NCI-H1694 (cell line): Measurements from ENCODE around the gene OLIG2.

Source experiments
- DNase-seq: peaks from one replicate; lab custom pipeline; 2025; lab: John Stamatoyannopoulos, UW

OLIG2 gene

DNA sequence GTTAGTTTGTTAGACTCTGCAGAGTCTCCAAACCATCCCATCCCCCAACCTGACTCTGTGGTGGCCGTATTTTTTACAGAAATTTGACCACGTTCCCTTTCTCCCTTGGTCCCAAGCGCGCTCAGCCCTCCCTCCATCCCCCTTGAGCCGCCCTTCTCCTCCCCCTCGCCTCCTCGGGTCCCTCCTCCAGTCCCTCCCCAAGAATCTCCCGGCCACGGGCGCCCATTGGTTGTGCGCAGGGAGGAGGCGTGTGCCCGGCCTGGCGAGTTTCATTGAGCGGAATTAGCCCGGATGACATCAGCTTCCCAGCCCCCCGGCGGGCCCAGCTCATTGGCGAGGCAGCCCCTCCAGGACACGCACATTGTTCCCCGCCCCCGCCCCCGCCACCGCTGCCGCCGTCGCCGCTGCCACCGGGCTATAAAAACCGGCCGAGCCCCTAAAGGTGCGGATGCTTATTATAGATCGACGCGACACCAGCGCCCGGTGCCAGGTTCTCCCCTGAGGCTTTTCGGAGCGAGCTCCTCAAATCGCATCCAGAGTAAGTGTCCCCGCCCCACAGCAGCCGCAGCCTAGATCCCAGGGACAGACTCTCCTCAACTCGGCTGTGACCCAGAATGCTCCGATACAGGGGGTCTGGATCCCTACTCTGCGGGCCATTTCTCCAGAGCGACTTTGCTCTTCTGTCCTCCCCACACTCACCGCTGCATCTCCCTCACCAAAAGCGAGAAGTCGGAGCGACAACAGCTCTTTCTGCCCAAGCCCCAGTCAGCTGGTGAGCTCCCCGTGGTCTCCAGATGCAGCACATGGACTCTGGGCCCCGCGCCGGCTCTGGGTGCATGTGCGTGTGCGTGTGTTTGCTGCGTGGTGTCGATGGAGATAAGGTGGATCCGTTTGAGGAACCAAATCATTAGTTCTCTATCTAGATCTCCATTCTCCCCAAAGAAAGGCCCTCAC is at the start of gene OLIG2:
Gene OLIG2 (plus strand): TSS at position 447 of the 954 bp plus-strand sequence. CDS start 928 bp downstream, outside the sequence.
- DNase-seq = peak; percentile 62

DNA sequence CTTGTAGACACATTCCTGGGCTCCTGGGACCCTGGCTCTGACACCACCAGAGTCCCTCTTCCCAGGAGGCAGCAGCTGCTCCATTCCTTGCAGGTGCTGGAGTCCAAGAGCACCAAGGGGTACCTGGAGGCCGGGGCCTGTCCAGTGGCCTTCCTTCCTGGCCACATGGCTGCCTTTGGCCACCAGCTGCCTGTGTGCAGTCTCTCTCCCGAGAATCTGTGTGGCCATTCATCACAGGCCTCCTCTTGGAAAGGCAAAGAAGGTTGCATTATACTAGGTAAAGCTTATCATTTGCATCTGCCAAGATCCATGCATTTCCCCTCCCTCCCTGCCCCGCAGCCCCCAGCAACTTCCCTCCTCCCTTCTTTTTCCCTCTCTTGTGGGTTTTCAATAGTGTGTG is 48.9 kb upstream of the OLIG2 start:
- no peak for DNase-seq

DNA sequence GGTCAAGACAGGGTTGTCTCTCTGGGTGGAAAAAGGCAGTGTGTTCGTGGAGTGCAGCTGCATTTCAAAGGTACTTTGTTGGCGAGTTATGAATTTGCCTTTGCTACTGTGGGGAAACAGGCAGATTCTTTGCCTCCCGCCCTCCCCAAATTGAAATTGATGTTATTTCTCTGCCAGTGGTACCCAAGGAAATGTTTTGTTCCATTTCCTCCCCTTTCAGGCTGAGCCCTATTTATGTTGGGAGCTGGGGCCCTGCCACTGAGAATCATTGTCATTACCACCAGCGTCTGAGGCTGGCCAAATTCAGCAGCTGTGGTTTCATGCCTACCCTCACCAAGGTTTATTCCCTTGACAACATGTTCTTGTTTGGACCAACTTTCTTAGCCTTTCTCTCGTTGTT is 48.5 kb upstream of the OLIG2 start:
- no peak for DNase-seq

DNA sequence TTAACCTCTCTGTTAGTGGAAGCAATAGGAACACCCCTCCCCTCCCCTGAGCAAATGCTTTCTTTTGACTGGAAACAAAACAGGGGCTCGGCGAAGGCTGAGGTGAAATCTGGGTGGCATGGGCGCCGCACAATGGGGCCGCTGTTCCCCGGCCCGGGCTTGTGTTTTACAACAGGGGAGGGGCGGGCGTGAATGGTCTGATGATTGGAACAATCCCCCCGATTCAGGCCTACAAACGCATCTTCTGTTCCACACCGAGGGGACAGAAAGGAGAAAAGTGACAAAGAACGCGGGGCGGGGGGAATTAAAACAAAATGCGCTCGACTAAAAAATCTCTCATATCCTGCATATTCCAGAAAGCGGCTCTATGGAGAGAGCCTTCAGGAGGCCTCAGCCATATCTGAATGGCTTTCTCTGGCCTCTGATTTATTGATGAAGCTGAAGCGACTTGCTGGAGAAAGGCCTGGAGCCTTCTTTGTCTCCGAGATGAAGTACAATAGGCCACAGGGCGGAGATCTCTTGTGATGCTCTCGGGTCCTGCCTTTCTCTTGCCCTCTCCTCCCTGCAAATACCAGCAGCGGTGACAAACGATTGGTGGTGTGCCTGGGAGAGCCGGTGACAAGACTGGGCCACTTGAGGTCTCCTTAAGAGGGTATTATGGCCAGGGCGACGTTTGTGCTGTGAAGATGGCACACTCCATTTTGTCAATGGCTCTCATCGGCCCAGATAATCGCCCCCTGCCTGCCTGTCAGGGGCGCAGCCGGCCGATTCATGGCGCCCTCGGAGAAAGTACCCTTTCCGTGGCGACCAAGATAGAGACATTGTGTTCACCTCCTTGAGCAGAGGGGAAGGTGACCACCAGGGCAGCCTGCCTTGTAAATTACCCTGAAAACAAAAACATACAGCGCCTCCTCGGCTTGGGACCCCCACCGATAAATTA is 47.1 kb upstream of the OLIG2 start:
- no peak for DNase-seq

DNA sequence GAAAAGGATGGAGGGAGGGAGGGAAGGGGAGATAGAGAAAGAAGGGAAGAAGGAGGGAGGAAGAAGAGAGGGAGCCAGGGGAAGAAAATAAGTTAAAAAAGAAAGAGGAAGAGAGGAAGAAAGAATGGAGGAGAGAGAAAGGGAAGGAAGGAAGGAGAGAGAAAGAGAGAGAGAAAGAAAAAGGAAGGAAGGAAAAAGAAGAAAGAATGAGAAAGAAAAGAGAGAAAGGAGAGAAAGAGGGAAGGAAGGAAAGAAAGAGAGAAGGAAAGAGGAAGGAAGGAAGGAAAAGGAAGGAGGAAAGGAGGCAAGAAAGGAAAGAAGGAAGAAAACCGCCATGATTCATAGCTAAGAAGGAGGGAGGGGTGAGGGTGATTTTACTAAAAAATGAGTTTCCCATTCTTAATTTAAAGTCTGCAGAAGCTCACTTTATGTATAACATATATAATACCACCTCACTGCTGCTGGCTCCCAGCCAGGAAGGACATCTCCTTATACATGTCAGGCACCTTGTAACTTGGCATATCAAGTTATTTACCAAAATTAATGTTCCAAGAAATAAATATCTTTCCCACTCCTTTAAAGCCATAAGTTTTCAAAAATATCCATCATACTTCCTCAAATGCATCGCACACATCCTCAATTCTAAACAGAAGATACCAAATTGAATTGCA is 46.0 kb upstream of the OLIG2 start:
- DNase-seq = no peak

DNA sequence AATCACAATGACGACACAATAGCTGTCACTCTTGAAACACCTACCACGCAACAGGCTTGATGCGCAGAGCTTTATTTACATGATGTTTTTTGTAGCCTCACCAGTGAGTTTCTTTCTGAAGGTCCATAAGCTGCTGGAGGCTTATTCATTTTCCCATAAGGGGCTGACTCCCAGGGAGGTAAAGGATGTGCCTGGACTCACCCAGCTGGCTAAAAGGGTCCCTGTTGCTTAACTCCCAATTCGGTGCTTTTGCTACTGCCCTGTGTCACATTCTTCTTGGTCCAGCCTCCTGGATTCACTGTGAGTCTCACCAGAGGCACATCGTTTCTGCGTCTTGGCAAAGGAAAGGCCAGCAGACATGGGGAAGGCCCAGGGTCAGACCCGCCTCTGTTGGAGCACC is 44.6 kb upstream of the OLIG2 start:
- DNase-seq = no peak

DNA sequence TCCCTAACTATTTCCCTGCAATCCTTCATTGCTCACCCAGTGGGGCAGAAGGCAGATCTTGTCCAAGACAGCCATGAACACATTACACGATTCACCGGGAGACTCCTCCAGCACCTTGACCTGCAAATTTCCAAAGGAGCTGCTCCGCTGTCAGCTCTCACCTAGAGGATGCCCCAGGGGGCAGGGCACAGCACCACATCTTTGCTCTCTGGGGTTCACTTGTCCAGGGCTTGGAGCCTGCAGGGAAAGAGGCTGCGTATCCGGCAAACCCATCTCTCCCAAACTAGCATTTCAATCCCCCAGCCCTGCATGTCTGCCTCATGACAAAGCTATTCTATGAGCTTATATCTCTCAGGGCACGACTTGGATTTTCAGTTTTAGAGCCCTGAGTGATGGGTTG is 35.1 kb upstream of the OLIG2 start:
- DNase-seq = no peak

DNA sequence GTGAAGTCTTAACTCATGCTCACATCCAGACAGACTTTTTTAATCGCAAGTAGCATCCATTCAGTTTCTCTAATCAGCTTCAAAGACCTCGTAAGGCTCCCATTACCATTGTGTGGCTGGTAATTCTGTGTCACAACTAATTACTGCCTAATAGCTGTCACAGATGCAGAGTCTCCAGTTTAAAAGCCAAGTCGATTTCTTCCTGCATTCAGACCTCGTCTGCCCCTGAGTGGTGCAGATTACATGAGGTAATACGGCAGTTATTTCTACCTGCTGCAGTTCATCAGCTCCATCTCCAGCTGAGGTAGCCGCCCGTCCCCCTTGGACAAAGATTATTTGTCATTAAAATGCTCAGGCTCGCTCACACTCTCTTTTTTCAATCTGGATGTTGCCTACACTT is 34.4 kb upstream of the OLIG2 start:
- DNase-seq = no peak

DNA sequence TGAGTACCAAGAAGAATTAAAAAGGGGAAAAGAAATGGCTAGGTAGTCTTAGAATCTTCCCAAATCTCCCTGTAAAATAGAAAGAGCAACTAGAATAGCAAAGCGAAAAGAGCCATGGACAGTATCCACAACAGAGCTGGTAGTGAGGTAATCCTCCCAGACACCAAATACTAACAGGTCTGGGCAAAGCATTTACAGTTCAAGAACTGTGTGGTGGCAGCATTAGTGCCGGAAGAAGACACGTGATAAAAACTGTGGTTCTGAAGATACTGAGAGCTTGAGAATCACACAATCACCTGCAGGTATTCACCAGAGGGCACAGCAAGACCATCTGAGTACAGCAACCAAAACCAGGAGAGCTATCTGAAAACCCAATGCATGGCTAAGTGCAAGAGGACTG is 31.8 kb upstream of the OLIG2 start:
- no peak for DNase-seq

DNA sequence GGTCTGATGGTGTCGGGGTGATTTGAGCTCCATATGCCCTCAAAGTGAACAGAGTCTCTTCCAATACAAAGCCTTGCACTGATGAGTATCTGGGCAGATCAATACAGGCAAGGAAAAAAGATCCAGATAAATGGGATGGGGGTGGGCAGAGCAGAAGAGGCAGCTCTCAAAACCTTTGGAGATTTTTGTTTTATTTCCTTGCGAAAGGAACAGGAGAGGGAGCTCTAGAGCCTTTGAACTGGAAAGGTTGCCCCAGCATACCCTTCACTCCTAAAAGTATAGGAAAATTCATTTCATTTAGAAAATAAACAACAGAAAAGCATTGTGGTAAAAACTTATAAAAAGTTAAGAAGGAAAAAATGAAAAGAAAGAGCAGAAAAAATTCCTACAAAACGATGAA is 31.4 kb upstream of the OLIG2 start:
- peak; percentile 18 for DNase-seq

DNA sequence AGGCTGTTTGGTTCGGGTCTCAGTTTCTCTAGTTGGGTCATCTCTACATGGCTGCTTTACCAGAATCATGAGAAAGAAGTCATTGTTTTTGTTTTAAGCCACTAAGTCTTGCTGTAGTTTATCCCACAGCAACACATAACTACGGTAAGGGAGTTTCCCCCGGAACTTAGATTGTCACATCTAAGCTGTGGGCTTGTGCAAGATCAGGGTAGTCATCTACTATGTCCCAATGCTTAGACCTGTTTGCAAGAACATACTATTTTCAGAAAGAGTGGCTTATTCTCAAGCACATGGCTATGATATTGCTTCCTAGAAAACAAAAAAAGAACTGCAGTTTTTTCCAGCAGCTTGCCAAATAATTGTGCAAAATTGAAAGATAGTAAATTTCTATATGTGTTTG is 18.0 kb upstream of the OLIG2 start:
- no peak for DNase-seq

DNA sequence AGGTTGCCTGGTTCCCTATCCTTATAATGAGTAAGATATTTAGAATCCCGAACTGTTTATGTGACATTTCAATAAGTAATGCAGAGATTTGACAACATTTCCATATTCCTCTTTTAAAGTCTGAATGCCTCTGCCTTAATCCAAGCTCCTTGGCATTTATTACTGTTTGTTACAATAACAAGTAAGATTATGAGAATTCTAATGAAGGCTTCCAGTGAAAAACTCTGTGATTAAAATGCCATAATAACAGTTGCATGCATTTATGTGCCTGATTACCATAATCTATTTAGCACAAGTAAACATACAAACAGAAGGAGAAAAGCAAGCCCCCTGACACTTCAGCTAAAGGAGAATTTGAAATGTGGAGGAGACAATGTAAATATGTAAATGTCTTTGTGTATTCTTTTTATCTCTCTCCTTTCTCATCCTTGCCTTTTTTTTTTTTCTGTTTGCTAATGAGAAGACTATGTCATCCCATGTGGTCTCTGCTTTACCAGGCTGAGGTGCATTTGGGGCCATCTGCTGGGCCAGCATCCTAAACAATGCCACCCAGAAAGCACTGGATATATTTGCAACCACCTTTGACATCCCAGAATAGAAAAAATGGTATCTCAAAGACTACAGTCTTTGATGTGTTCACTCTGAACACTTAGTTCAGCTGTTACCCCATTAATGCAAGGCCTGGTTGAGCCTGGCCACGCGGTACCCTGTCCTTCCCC is 17.2 kb upstream of the OLIG2 start:
- DNase-seq = peak; percentile 72

DNA sequence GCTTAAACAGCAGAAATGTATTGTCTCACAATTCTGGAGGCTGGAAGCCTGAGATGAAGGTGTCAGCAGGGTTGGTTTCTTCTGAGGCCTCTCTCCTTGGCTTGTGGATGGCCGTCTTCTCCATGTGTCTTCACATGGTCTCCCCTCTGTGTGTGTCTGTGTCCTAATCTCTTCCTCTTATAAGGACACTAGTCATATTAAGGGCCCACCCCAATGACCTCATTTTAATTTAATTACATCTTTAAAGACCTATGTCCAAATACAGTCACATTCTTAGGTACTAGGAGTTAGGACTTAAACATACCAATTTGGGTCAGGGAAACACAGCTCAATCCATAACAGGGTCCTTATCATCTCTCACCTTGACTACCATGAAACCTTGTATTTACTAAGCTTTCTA is 14.8 kb upstream of the OLIG2 start:
- no peak for DNase-seq

DNA sequence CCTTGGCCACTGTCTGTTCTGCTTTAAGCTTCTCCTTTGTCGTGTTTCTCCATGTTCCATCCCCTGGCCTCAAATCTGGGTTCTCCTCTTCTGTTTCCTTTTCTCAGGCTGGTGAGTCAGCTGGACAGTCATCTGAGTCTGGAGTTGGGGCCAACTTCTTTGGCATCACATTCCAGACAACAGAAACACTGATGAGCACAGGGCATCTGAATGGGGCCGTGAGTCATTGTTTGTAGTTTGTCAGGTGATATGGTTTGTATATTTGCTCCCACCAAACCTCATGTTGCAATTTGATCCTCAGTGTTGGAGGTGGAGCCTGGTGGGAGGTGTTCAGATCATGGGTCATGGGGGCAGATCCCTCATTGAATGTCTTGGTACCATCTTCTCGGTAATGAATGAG is 14.3 kb upstream of the OLIG2 start:
- DNase-seq = no peak

DNA sequence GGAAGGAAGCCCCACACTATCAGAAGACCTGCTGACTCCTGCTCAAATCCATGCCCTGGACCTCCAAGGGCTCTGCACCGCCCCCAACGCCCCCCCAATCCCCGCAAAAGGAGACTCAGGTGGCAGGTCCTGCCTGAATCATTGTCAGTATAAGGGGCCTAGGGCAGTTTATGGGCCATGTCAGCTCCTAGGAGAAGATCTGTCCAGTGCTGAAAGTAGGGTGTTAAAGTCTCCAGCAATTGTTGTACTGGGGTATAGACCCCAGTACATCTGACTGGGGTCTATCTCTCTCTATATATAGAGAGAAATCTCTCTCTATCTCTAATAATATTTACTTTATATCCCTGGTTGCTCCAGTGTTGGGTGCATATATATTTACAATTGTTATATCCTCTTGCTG is 12.1 kb upstream of the OLIG2 start:
- DNase-seq = no peak

DNA sequence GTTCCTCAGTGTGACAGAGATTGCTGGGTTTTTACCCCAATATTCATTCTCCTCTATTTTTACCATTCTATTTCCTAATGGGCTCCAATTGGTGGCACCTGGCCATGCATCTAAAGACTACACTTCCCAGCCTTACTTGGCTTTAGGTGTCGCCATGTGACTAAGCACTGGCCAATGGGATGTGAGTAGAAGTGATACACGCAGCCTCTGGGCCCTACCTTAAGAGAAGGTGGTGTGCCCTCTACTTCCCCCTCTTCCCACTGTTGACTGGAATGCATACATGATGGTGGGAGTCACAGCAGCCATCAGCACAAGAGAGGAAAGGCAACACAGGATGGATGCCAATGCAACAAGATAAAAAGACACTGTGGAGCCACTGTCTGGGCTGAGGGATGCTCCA is 11.4 kb upstream of the OLIG2 start:
- no peak for DNase-seq

DNA sequence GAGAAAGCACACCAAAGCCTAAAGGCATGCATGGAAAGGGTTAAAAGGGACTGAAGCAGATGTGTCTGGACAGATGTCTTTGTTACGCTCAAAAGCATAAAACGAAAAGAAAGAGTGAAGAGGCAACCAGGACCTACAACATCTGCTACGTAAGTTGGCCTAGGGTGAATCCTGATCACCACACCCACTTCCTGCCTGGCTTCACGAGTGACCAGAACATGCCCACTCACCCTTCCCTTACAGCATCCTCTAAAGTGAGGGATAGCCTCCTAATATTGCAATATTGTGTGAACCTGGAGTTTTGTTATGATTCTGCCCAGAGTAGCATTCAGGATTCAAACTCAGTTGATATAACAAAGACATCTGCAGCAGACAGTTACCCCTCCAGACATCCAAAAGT is 10.6 kb upstream of the OLIG2 start:
- DNase-seq = peak; percentile 62

DNA sequence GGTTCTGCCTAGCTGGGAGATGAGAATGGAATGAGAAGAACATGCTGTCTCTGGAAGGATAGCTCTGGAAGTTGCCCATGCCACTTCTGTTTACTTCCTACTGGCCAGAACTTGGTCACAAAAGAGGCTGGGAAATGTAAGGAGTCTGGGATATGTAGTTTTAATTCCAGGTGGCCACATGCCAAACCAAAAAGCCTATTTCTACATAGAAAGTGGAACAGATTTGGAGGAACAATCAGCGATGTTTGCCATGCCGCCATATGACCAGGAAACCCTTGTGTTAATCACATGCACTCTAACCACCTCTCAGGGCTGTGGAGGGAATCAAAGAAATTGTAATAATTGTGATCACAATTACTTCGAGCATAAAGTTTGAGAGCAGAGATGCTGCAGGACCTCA is 10.0 kb upstream of the OLIG2 start:
- DNase-seq = no peak

DNA sequence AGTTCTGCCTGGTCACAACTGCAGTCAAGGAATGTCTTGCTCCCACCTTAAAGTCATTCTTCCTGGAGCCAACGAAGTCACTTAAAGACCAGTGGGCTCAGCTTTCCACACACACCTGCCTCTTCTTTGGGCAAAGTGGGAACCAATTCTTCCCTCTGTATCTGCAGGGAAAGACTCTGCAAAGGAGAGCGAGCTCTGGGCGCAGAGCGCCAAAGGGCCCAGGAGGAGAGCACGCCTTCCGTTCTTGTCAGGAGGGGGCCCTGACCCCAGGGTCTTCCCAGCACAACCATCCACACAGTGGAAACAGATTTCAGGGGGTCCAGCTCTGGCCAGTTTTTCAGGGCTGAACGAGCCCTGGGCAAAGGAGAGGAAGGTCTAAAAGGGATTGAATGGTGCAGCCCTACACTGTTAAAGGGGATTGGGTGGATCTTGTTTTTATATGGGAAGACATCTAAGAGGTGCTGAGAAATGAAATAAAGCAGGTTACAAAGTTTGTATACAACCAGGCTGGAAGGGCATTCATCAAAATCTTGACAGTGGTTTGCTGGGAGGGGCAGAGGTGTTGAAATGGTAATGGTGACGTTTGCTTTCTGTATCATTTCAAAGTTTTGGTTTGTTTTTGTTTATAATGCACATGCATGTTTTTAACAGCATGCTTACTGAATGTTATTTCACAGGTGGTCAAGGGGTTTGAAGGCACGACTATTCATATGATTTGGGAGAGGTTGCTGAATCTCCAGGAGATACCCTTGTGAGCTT is 6.8 kb upstream of the OLIG2 start:
- no peak for DNase-seq

DNA sequence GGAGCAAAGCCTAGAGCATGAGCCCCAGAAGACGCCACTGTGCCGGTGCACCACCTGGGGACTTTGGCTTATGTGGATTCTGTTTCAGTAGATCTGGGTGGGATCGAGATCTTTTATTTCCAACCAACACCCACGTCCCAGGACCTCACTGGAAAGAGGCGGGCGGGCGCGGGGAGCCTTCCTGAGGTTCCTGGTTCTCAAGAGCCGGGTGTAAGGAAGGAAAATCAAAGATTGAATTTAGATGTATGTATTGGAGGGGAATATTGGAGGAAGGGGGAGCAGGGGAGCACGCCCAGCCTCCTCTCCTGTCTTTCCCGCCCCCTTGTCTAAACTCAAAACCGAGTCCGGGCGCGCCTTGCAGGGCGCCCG is 6.2 kb upstream of the OLIG2 start:
- DNase-seq = no peak
